Sigmoid colon (tissue), 4 donors: Measurements from ENCODE around the gene KSR1.

Source experiments
- EP300 ChIP-seq, 4 donors: sonication (generic); formaldehyde crosslinking; IDR thresholded peaks; one replicate each; pipeline ENCODE4 v1.6.1; 2017; ENCODE audit warnings: antibody characterized with exemption in 4 of 4
- POLR2AphosphoS5 ChIP-seq, 4 donors: sonication (generic); formaldehyde crosslinking; IDR thresholded peaks; one replicate each; pipeline ENCODE4 v1.6.1; 2017; ENCODE audit warnings: antibody characterized with exemption in 4 of 4
- TF ChIP-seq, protein P1 (sequence below), 4 experiments: fragments of 450-650 bp in 3 of 4; fragments of 200-600 bp in 1 of 4; IDR thresholded peaks; one replicate each; pipeline ENCODE4 v1.5.1; 2016 to 2019; ENCODE audit warnings: antibody characterized with exemption in 4 of 4, mild to moderate bottlenecking in 3 of 4, moderate library complexity in 2 of 4

DNA sequence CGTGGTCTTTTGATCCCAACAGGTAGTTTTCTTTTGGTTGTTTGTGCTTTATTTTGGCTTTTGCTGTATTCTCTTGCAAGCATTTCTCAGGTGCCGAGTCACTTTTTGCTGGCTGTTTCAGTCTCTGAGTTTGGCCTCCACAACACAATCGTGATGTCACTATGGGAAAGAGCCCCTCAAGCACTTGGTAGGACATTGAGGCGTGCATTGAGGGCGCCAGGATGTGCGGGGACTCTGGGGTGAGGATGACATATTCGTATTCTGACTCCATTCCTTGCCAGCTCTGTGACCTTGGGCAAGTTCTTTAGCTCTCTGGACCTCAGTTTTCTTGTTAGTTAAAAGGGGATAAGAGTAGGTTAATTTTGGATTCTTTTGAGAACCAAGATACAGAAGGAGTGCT lies 13.0 kb downstream of the KSR1 start:
- TF ChIP-seq POLR2AphosphoS5 (IDR thresholded peaks at IDR 0.05) (no peak), EP300 (IDR thresholded peaks at IDR 0.05) (no peak)
- TF ChIP-seq, protein P1, sequence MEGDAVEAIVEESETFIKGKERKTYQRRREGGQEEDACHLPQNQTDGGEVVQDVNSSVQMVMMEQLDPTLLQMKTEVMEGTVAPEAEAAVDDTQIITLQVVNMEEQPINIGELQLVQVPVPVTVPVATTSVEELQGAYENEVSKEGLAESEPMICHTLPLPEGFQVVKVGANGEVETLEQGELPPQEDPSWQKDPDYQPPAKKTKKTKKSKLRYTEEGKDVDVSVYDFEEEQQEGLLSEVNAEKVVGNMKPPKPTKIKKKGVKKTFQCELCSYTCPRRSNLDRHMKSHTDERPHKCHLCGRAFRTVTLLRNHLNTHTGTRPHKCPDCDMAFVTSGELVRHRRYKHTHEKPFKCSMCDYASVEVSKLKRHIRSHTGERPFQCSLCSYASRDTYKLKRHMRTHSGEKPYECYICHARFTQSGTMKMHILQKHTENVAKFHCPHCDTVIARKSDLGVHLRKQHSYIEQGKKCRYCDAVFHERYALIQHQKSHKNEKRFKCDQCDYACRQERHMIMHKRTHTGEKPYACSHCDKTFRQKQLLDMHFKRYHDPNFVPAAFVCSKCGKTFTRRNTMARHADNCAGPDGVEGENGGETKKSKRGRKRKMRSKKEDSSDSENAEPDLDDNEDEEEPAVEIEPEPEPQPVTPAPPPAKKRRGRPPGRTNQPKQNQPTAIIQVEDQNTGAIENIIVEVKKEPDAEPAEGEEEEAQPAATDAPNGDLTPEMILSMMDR (IDR thresholded peaks at IDR 0.05), result no peak
